Mammary epithelial cell (primary cell): ENCODE results near the gene CCSAP.

ENCODE experiments used
- EZH2 ChIP-seq: IDR thresholded peaks from 2 replicates; pipeline ENCODE4 v1.6.1; 2012; ENCODE audit warnings: low read length, inconsistent platforms, borderline replicate concordance
- TF ChIP-seq, protein P1 (sequence below), 2 donors: IDR thresholded peaks in 1 of 2; conservative IDR thresholded peaks in 1 of 2; 2 replicates each; pipeline ENCODE4 v1.5.1; 2011 to 2012; ENCODE audit warnings: inconsistent platforms in 2 of 2, low read length in 2 of 2, mild to moderate bottlenecking in 2 of 2, control low read depth in 1 of 2, low read depth in 1 of 2; ENCODE audit not compliant: insufficient read depth in 1 of 2; ENCODE audit errors: extremely low read depth in 1 of 2

- TF ChIP-seq, protein P1, sequence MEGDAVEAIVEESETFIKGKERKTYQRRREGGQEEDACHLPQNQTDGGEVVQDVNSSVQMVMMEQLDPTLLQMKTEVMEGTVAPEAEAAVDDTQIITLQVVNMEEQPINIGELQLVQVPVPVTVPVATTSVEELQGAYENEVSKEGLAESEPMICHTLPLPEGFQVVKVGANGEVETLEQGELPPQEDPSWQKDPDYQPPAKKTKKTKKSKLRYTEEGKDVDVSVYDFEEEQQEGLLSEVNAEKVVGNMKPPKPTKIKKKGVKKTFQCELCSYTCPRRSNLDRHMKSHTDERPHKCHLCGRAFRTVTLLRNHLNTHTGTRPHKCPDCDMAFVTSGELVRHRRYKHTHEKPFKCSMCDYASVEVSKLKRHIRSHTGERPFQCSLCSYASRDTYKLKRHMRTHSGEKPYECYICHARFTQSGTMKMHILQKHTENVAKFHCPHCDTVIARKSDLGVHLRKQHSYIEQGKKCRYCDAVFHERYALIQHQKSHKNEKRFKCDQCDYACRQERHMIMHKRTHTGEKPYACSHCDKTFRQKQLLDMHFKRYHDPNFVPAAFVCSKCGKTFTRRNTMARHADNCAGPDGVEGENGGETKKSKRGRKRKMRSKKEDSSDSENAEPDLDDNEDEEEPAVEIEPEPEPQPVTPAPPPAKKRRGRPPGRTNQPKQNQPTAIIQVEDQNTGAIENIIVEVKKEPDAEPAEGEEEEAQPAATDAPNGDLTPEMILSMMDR (conservative IDR thresholded peaks at IDR 0.05 in 1 of 2, IDR thresholded peaks at IDR 0.05 in 1 of 2; ENCODE audit: extremely low read depth in 1 of 2, insufficient read depth in 1 of 2, low read depth in 1 of 2, low read length in 2 of 2) = no peak
- no peak for TF ChIP-seq EZH2
These were observed 55.6 kb downstream of the CCSAP start for GRCh38 chr1:229287267-229287666.
